Hepatocyte (in vitro differentiated cells): ENCODE data around the gene NIPA2.

Experiments
- CTCF ChIP-seq: fragments of 200-600 bp; sonication (generic); IDR thresholded peaks from 2 replicates; pipeline ENCODE4 v1.5.1; 2016; ENCODE audit warnings: antibody characterized with exemption, mild to moderate bottlenecking; ENCODE audit not compliant: poor library complexity
- EZH2phosphoT487 ChIP-seq: fragments of 200-600 bp; sonication (generic); IDR thresholded peaks from one replicate; pipeline ENCODE4 v1.6.1; 2018; ENCODE audit warnings: antibody characterized with exemption, mild to moderate bottlenecking, low read depth, moderate library complexity; ENCODE audit not compliant: unreplicated experiment, severe bottlenecking

- TF ChIP-seq CTCF (no peak), EZH2phosphoT487 (no peak)
These were observed 72.8 kb downstream of the NIPA2 start for GRCh38 chr15:22911306-22911705.
